GM23248 (cell line): ENCODE data around the gene RNF26.

Experiments
- EZH2 ChIP-seq: fragments of 200-600 bp; sonication (generic); IDR thresholded peaks from 2 replicates; pipeline ENCODE4 v1.6.1; 2018; ENCODE audit warnings: antibody characterized with exemption, mild to moderate bottlenecking; ENCODE audit not compliant: insufficient read depth, poor library complexity, severe bottlenecking
- EZH2phosphoT487 ChIP-seq: fragments of 200-600 bp; sonication (generic); IDR thresholded peaks from 2 replicates; pipeline ENCODE4 v1.6.1; 2018; ENCODE audit warnings: antibody characterized with exemption, moderate library complexity, mild to moderate bottlenecking, low read depth; ENCODE audit not compliant: insufficient read depth

DNA sequence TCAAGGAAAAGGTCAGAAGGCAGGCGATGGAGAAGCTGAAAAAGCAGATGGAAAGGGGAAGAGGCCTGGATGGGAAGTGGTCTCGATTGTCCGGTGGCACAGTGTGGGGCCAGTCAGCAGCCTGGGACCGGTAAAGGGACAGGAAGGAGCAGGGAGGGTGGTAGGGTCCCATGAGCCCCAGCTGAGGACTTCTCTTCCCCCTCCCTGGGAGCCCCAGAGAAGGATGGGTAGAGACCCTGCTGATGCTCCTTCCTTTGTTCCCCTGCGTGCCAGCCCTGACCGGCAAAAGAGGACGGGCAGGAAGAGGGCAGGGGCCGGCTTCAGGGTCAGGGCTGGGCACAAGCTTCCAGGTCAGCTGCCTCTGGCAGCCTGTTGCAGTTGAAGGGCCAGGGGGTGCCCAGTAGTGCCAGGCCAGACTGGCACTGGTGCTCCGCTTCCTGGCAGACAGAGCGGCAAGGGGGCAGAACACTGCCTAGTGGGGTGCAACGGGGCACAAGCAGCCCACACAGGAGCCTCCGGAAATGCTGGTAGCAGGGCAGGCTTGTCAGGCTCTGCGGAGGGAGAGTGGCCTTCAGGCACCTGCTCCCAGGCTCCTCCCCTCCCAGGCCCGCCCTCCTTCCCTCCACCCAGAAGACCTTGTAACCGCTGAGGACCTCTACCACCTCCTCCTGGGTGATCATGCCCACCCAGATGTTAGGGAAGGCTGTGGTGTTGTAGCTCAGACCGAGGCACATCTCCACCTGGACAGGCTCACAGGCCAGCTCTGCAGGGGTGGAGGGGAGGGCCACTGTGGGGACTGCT is 7.1 kb downstream of the RNF26 start:
- TF ChIP-seq EZH2 (no peak), EZH2phosphoT487 (no peak)
